Common myeloid progenitor, CD34-positive (primary cell): ENCODE results near the gene PTPA.
"Not testable (repeated sequence)": the region's sequence is repeated elsewhere in the genome, so short reads cannot be mapped to it uniquely, and the experiment has no call there.

Source experiments
- CTCF ChIA-PET: fragments of 350-600 bp; sonication (Branson Sonifier 250); formaldehyde crosslinking; loops from one replicate; lab custom pipeline; 2021; ENCODE audit warnings: antibody characterized with exemption; lab: Charles Lee
- POLR2A ChIA-PET: fragments of 350-600 bp; sonication (Branson Sonifier 250); formaldehyde crosslinking; loops from one replicate; lab custom pipeline; 2021; ENCODE audit warnings: antibody characterized with exemption; lab: Charles Lee
- DNase-seq, 3 donors: peaks; one replicate each; pipeline versions ENCODE4 v3.0.0 to v3.0.0-alpha.2; 2013
- H3K27ac ChIP-seq, 2 experiments: 1 replicate in 1 of 2; 2 replicates in 1 of 2; pipeline ENCODE4 v1.7.0; 2013; ENCODE audit warnings: inconsistent platforms in 2 of 2, low read length in 2 of 2, mild to moderate bottlenecking in 2 of 2, low read depth in 1 of 2, moderate library complexity in 1 of 2; ENCODE audit not compliant: severe bottlenecking in 2 of 2, insufficient read depth in 1 of 2, poor library complexity in 1 of 2
- H3K27me3 ChIP-seq, 5 experiments: replicated peaks in 2 of 5; 1 replicate in 3 of 5; 2 replicates in 2 of 5; pipeline versions ENCODE4 v1.6.1 to v1.7.0; 2013; ENCODE audit warnings: low read length in 4 of 5, mild to moderate bottlenecking in 2 of 5, moderate library complexity in 2 of 5, inconsistent platforms in 1 of 5; ENCODE audit not compliant: insufficient read depth in 5 of 5, control insufficient read depth in 4 of 5
- H3K36me3 ChIP-seq, 4 experiments: 1 replicate in 2 of 4; 2 replicates in 2 of 4; pipeline versions ENCODE4 v1.6.1 to v1.7.0; 2013; ENCODE audit warnings: low read length in 3 of 4, control low read depth in 1 of 4, mild to moderate bottlenecking in 1 of 4; ENCODE audit not compliant: control insufficient read depth in 4 of 4, insufficient read depth in 4 of 4
- H3K4me1 ChIP-seq, 4 experiments: 1 replicate in 3 of 4; 2 replicates in 1 of 4; pipeline versions ENCODE4 v1.6.1 to v1.7.1; 2013; ENCODE audit warnings: low read length in 3 of 4, mild to moderate bottlenecking in 3 of 4, control low read depth in 1 of 4, inconsistent platforms in 1 of 4, moderate library complexity in 1 of 4; ENCODE audit not compliant: control insufficient read depth in 4 of 4, insufficient read depth in 4 of 4; ENCODE audit errors: control extremely low read depth in 1 of 4
- H3K4me3 ChIP-seq, 7 experiments: 1 replicate in 4 of 7; 2 replicates in 3 of 7; pipeline versions ENCODE4 v1.5.1 to v1.7.0; 2013; ENCODE audit warnings: mild to moderate bottlenecking in 7 of 7, low read length in 6 of 7, moderate library complexity in 6 of 7, inconsistent platforms in 2 of 7, low read depth in 2 of 7, control low read depth in 1 of 7; ENCODE audit not compliant: insufficient read depth in 4 of 7, control insufficient read depth in 1 of 7; ENCODE audit errors: extremely low read depth in 1 of 7
- H3K9me3 ChIP-seq, 5 experiments: 1 replicate in 4 of 5; 2 replicates in 1 of 5; pipeline versions ENCODE4 v1.6.1 to v1.7.1; 2013; ENCODE audit warnings: low read length in 4 of 5, mild to moderate bottlenecking in 2 of 5, inconsistent platforms in 1 of 5, low read depth in 1 of 5, moderate library complexity in 1 of 5; ENCODE audit not compliant: control insufficient read depth in 4 of 5, insufficient read depth in 2 of 5; ENCODE audit errors: control extremely low read depth in 1 of 5
- WGBS: methylation state at CpG from one replicate; pipeline ENCODE4 v1.1.5; 2013; ENCODE audit not compliant: insufficient coverage; 5-methylcytosine and 5-hydroxymethylcytosine counted together

The PTPA gene

GRCh38 chr9:129113645-129114304 lies 2.6 kb downstream of the PTPA start:
- Histone ChIP-seq H3K27me3 (no peaks in the 10 kb centered on the region), H3K4me3 (no peak overlapping the region), H3K36me3 (peaks cover 0 to under 1% (median 0%) of the 10 kb centered on the region in 4 experiments), H3K9me3 (no peaks in the 10 kb centered on the region), H3K4me1 (peaks cover 0 to 34% (median 25%) of the 10 kb centered on the region in 4 experiments), H3K27ac (no peak overlapping the region)
- ChIA-PET POLR2A (interaction anchor here (2.1 kb wide), 1 partner anchor 64 kb away, joined by 6 read pairs; the partner anchor contains the start of gene IER5L), CTCF (interaction anchor here (0.8 to 1.7 kb wide), 3 partner anchors 17 to 495 kb away, joined by 3 to 6 read pairs (median 4); no protein-coding TSS in a partner anchor)
- DNase-seq = no peak
- 92% methylated on average over 10 of the region's 17 CpGs for WGBS

- ChIA-PET CTCF (no interaction called here), POLR2A (no interaction called here)
- H3K27ac ChIP-seq = no peak overlapping the region
- H3K4me3 ChIP-seq = no peak overlapping the region
- peaks cover 10 to 30% (median 27%) of the 10 kb centered on the region in 4 experiments for H3K36me3 ChIP-seq
- H3K27me3 ChIP-seq = no peaks in the 10 kb centered on the region
- H3K4me1 ChIP-seq = peaks cover 0 to 2% (median under 1%) of the 10 kb centered on the region in 4 experiments
- 96% methylated on average over 2 of the region's 4 CpGs for WGBS
- no peak for DNase-seq
- H3K9me3 ChIP-seq = no peaks in the 10 kb centered on the region
These were observed 7.6 kb downstream of the PTPA start for GRCh38 chr9:129118799-129119198.

GRCh38 chr9:129121483-129121882 lies 10.3 kb downstream of the PTPA start:
- no peak for DNase-seq
- 100% methylated on average over 3 of the region's 3 CpGs for WGBS
- ChIA-PET CTCF (interaction anchor here (1.0 to 3.1 kb wide), 5 partner anchors 9 to 656 kb away, joined by 3 to 18 read pairs (median 3); no protein-coding TSS in a partner anchor), POLR2A (no interaction called here)
- Histone ChIP-seq H3K4me3 (no peak overlapping the region), H3K27me3 (no peaks in the 10 kb centered on the region), H3K27ac (no peak overlapping the region), H3K36me3 (peaks cover 16 to 48% (median 39%) of the 10 kb centered on the region in 4 experiments), H3K9me3 (no peaks in the 10 kb centered on the region), H3K4me1 (peaks cover 0 to under 1% (median 0%) of the 10 kb centered on the region in 4 experiments)

- Histone ChIP-seq H3K27ac (no peak overlapping the region), H3K9me3 (no peaks in the 10 kb centered on the region), H3K4me3 (no peak overlapping the region), H3K36me3 (peaks cover 17 to 50% (median 43%) of the 10 kb centered on the region in 4 experiments), H3K4me1 (peaks cover 0 to 7% (median 5%) of the 10 kb centered on the region in 4 experiments), H3K27me3 (no peaks in the 10 kb centered on the region)
- POLR2A ChIA-PET = no interaction called here
- WGBS = no CpG with 5 or more reads among the region's 1 CpG
- CTCF ChIA-PET = interaction anchor here (1.2 to 3.1 kb wide), 4 partner anchors 8 to 489 kb away, joined by 3 to 18 read pairs (median 4); no protein-coding TSS in a partner anchor
- DNase-seq = no peak
These were observed 10.9 kb downstream of the PTPA start for GRCh38 chr9:129122133-129122532.

- DNase-seq, POLR2A ChIA-PET, H3K9me3 ChIP-seq, H3K27me3 ChIP-seq, H3K4me3 ChIP-seq, H3K27ac ChIP-seq: not testable (repeated sequence)
- 96% methylated on average over 10 of the region's 15 CpGs for WGBS
- Histone ChIP-seq H3K36me3 (peaks cover 17 to 59% (median 48%) of the 10 kb centered on the region in 4 experiments), H3K4me1 (peaks cover 0 to 13% (median 7%) of the 10 kb centered on the region in 4 experiments)
- CTCF ChIA-PET = interaction anchor here (1.2 to 3.1 kb wide), 2 partner anchors 9 to 489 kb away, joined by 3 to 18 read pairs; no protein-coding TSS in a partner anchor
These were observed 11.8 kb downstream of the PTPA start for GRCh38 chr9:129122976-129123375.

- DNase-seq = no peak
- Histone ChIP-seq H3K27me3 (no peaks in the 10 kb centered on the region), H3K4me1 (peaks cover 0 to 13% (median 7%) of the 10 kb centered on the region in 4 experiments), H3K4me3 (no peak overlapping the region), H3K36me3 (peaks cover 17 to 67% (median 52%) of the 10 kb centered on the region in 4 experiments), H3K9me3 (no peaks in the 10 kb centered on the region), H3K27ac (no peak overlapping the region)
- CTCF ChIA-PET = interaction anchor here (0.5 to 2.3 kb wide), 3 partner anchors 14 to 500 kb away, joined by 3 to 10 read pairs (median 3); no protein-coding TSS in a partner anchor
- 100% methylated on average over 3 of the region's 3 CpGs for WGBS
- POLR2A ChIA-PET = interaction anchor here (0.6 kb wide), 1 partner anchor 703 kb away, joined by 3 read pairs; no protein-coding TSS in a partner anchor
These were observed 13.4 kb downstream of the PTPA start for GRCh38 chr9:129124506-129125069.
